H1 (cell line): ENCODE measurements around the gene TOMM6.

ENCODE experiments used
- ATF3 ChIP-seq: IDR thresholded peaks from 2 replicates; pipeline ENCODE4 v1.6.1; 2011; ENCODE audit warnings: low read depth, mild to moderate bottlenecking, low read length; ENCODE audit not compliant: insufficient read depth
- BRCA1 ChIP-seq: IDR thresholded peaks from 2 replicates; pipeline ENCODE4 v1.6.1; 2012; ENCODE audit warnings: low read depth, low read length, improper control_type of control experiment
- CREB1 ChIP-seq: IDR thresholded peaks from 2 replicates; pipeline ENCODE4 v1.6.1; 2012; ENCODE audit warnings: inconsistent platforms
- CTCF ChIP-seq, 3 experiments: IDR thresholded peaks; 1 replicate in 2 of 3; 2 replicates in 1 of 3; pipeline versions ENCODE4 v1.5.1 to v1.6.1; 2011; ENCODE audit warnings: low read length in 3 of 3, mild to moderate bottlenecking in 3 of 3, inconsistent platforms in 2 of 3, low read depth in 1 of 3, moderate library complexity in 1 of 3; ENCODE audit not compliant: insufficient read depth in 1 of 3; ENCODE audit errors: control extremely low read depth in 1 of 3
- EGR1 ChIP-seq: IDR thresholded peaks from 2 replicates; pipeline ENCODE4 v1.6.1; 2011; ENCODE audit warnings: low read depth, low read length, borderline replicate concordance
- EP300 ChIP-seq, 2 experiments: IDR thresholded peaks; 1 replicate in 1 of 2; 2 replicates in 1 of 2; pipeline ENCODE4 v1.6.1; 2011 to 2012; ENCODE audit warnings: low read depth in 2 of 2, low read length in 2 of 2, mild to moderate bottlenecking in 2 of 2, borderline replicate concordance in 1 of 2, inconsistent platforms in 1 of 2, moderate library complexity in 1 of 2
- EZH2 ChIP-seq: fragments of 200-600 bp; sonication (generic); IDR thresholded peaks from 2 replicates; pipeline ENCODE4 v1.7.1; 2012; ENCODE audit warnings: low read depth, mild to moderate bottlenecking, moderate library complexity, low read length, inconsistent platforms; ENCODE audit not compliant: severe bottlenecking
- GTF2F1 ChIP-seq: IDR thresholded peaks from 2 replicates; pipeline ENCODE4 v1.6.1; 2012; ENCODE audit warnings: low read depth, low read length, improper control_type of control experiment, borderline replicate concordance
- POLR2A ChIP-seq, 2 experiments: IDR thresholded peaks; 1 replicate in 1 of 2; 2 replicates in 1 of 2; pipeline ENCODE4 v1.6.1; 2011; ENCODE audit warnings: low read depth in 2 of 2, low read length in 2 of 2, mild to moderate bottlenecking in 2 of 2; ENCODE audit errors: control extremely low read depth in 1 of 2
- POLR2AphosphoS5 ChIP-seq: IDR thresholded peaks from 2 replicates; pipeline ENCODE4 v1.6.1; 2011; ENCODE audit warnings: low read depth, low read length
- SP1 ChIP-seq: IDR thresholded peaks from 2 replicates; pipeline ENCODE4 v1.6.1; 2011; ENCODE audit warnings: low read depth, low read length
- SRF ChIP-seq: IDR thresholded peaks from 2 replicates; pipeline ENCODE4 v1.6.1; 2011; ENCODE audit warnings: mild to moderate bottlenecking, low read depth, low read length, moderate library complexity
- TAF1 ChIP-seq: IDR thresholded peaks from 2 replicates; pipeline ENCODE4 v1.6.1; 2011; ENCODE audit warnings: mild to moderate bottlenecking, low read depth, low read length
- TAF7 ChIP-seq: optimal IDR thresholded peaks from 2 replicates; pipeline ENCODE3; 2011; ENCODE audit warnings: low read depth, mild to moderate bottlenecking, inconsistent platforms, low read length, moderate library complexity, borderline replicate concordance

GRCh38 chr6:41781366-41781730 lies 6.1 kb upstream of the TOMM6 start:
- no peak for TF ChIP-seq TAF7
- no peak for TF ChIP-seq GTF2F1
- TF ChIP-seq POLR2AphosphoS5: no peak
- TF ChIP-seq EP300 (IDR thresholded peaks at IDR 0.05; ENCODE audit: borderline replicate concordance in 1 of 2, low read depth in 2 of 2, low read length in 2 of 2): no peak
- no peak for TF ChIP-seq CREB1
- no peak for TF ChIP-seq SP1
- TF ChIP-seq CTCF (IDR thresholded peaks at IDR 0.05; ENCODE audit: control extremely low read depth in 1 of 3, insufficient read depth in 1 of 3, low read depth in 1 of 3, low read length in 3 of 3): no peak
- no peak for TF ChIP-seq ATF3
- no peak for TF ChIP-seq EZH2
- no peak for TF ChIP-seq BRCA1
- no peak for TF ChIP-seq SRF
- no peak for TF ChIP-seq POLR2A (IDR thresholded peaks at IDR 0.05; ENCODE audit: control extremely low read depth in 1 of 2, low read depth in 2 of 2, low read length in 2 of 2)
- TF ChIP-seq EGR1: no peak
- no peak for TF ChIP-seq TAF1
